PC-9 (cell line): ENCODE measurements around the gene PTPRG. TPM values are rescaled to one million over a fixed set of nuclear protein-coding genes. Genes with fewer than 3 reads are reported as not detected.

Experiments used
- BruUV-seq: library from RNA; stranded (reverse); fragments of 400-500 nt; replicated peaks from 2 replicates; lab custom pipeline; 2021; lab: Mats Ljungman, UMichigan
- CTCF ChIA-PET: fragments of 300-600 bp; sonication (Branson Sonifier 250); formaldehyde crosslinking; loops from one replicate; lab custom pipeline; 2022; ENCODE audit warnings: antibody characterized with exemption; lab: Charles Lee
- POLR2A ChIA-PET: fragments of 300-600 bp; sonication (Branson Sonifier 250); formaldehyde crosslinking; loops from one replicate; lab custom pipeline; 2022; ENCODE audit warnings: antibody characterized with exemption; ENCODE audit not compliant: unreplicated experiment; lab: Charles Lee
- DNase-seq, 2 experiments: peaks; one replicate each; pipeline versions ENCODE4 v3.0.0 to v3.0.0-alpha.2; 2015 to 2022; ENCODE audit warnings: mixed read lengths in 1 of 2
- H2AFZ ChIP-seq: fragments of 200-600 bp; sonication (generic); 2 replicates; pipeline ENCODE4 v1.8.1; 2017; ENCODE audit warnings: antibody characterized with exemption
- H3F3A ChIP-seq: fragments of 200-600 bp; sonication (generic); 2 replicates; pipeline ENCODE4 v1.8.1; 2017; ENCODE audit warnings: antibody characterized with exemption, mild to moderate bottlenecking, low read depth; ENCODE audit not compliant: insufficient read depth
- H3K27ac ChIP-seq: fragments of 200-600 bp; sonication (generic); 2 replicates; pipeline ENCODE4 v1.6.1; 2016; ENCODE audit warnings: mixed run types
- H3K27me3 ChIP-seq: fragments of 200-600 bp; sonication (generic); 2 replicates; pipeline ENCODE4 v1.6.1; 2016; ENCODE audit warnings: low read depth, mixed run types; ENCODE audit not compliant: insufficient read depth
- H3K36me3 ChIP-seq: fragments of 200-600 bp; sonication (generic); 2 replicates; pipeline ENCODE4 v1.6.1; 2016; ENCODE audit warnings: low read depth, mixed run types
- H3K4me1 ChIP-seq: fragments of 200-600 bp; sonication (generic); replicated peaks from 2 replicates; pipeline ENCODE4 v1.6.1; 2016; ENCODE audit warnings: mixed run types; ENCODE audit not compliant: insufficient read depth
- H3K4me2 ChIP-seq: fragments of 200-600 bp; sonication (generic); 2 replicates; pipeline ENCODE4 v1.6.1; 2017; ENCODE audit warnings: mixed run types
- H3K4me3 ChIP-seq: fragments of 200-600 bp; sonication (generic); 2 replicates; pipeline ENCODE4 v1.6.1; 2016; ENCODE audit warnings: mixed run types
- H3K79me2 ChIP-seq: fragments of 200-600 bp; sonication (generic); 2 replicates; pipeline ENCODE4 v1.6.1; 2017; ENCODE audit warnings: low read depth, mixed run types
- H3K9me2 ChIP-seq: fragments of 200-600 bp; sonication (generic); 2 replicates; pipeline ENCODE4 v1.8.1; 2017; ENCODE audit warnings: mild to moderate bottlenecking; ENCODE audit not compliant: insufficient read depth
- H3K9me3 ChIP-seq: fragments of 200-600 bp; sonication (generic); 2 replicates; pipeline ENCODE4 v1.8.1; 2016; ENCODE audit warnings: low read depth; ENCODE audit not compliant: insufficient read depth
- H4K20me1 ChIP-seq: fragments of 200-600 bp; sonication (generic); 2 replicates; pipeline ENCODE4 v1.8.1; 2017; ENCODE audit not compliant: insufficient read depth
- CTCF ChIP-seq: fragments of 200-600 bp; sonication (generic); conservative IDR thresholded peaks from 2 replicates; pipeline ENCODE4 v1.6.1; 2017; ENCODE audit warnings: mixed run types, antibody characterized with exemption, mild to moderate bottlenecking, moderate library complexity
- EZH2 ChIP-seq: fragments of 200-600 bp; sonication (generic); IDR thresholded peaks from 2 replicates; pipeline ENCODE4 v1.8.0; 2017; ENCODE audit warnings: antibody characterized with exemption, low read depth
- intact Hi-C: fragments of 100-400 bp; cut with micrococcal nuclease; formaldehyde crosslinking; loops from one replicate; pipeline ENCODE4 v1.10.0; 2022; ENCODE audit not compliant: unreplicated experiment
- total RNA-seq: library from RNA; stranded (reverse); gene quantifications from 2 replicates; pipeline ENCODE4 v1.2.3, GENCODE V29; 2021

Gene PTPRG
- total RNA-seq, 1 experiment from 2014 or later = 32.9 TPM

GRCh38 chr3:62281726-62282125, 720.4 kb downstream of the PTPRG start:
- intact Hi-C loops = no loop called here
- no peaks in the 10 kb centered on the region for H4K20me1 ChIP-seq
- no peaks in the 10 kb centered on the region for H3K4me1 ChIP-seq
- no peak for TF ChIP-seq CTCF
- no peak for TF ChIP-seq EZH2
- no peaks in the 10 kb centered on the region for H3K27me3 ChIP-seq
- no peak for DNase-seq
- no peaks in the 10 kb centered on the region for H3K9me2 ChIP-seq
- H3K4me3 ChIP-seq = no peak overlapping the region
- H3K4me2 ChIP-seq = no peak overlapping the region
- BruUV-seq = no TSS peak
- no peak overlapping the region for H2AFZ ChIP-seq
- ChIA-PET POLR2A (no interaction called here), CTCF (no interaction called here)
- H3K79me2 ChIP-seq = no peaks in the 10 kb centered on the region
- no peaks in the 10 kb centered on the region for H3K36me3 ChIP-seq
- H3K27ac ChIP-seq = no peak overlapping the region
- H3F3A ChIP-seq = no peaks in the 10 kb centered on the region
- H3K9me3 ChIP-seq = no peaks in the 10 kb centered on the region

- Histone ChIP-seq H3F3A (no peaks in the 10 kb centered on the region), H3K36me3 (no peaks in the 10 kb centered on the region), H3K4me2 (no peak overlapping the region), H3K4me3 (no peak overlapping the region), H4K20me1 (no peaks in the 10 kb centered on the region), H3K4me1 (no peaks in the 10 kb centered on the region), H3K9me2 (no peaks in the 10 kb centered on the region), H2AFZ (no peak overlapping the region), H3K27ac (no peak overlapping the region), H3K9me3 (no peaks in the 10 kb centered on the region), H3K79me2 (no peaks in the 10 kb centered on the region), H3K27me3 (no peaks in the 10 kb centered on the region)
- CTCF ChIA-PET = no interaction called here
- POLR2A ChIA-PET = no interaction called here
- BruUV-seq = no TSS peak
- no peak for DNase-seq
- no peak for TF ChIP-seq CTCF
- TF ChIP-seq EZH2 = no peak
- intact Hi-C loops = no loop called here
Measured at GRCh38 chr3:62284442-62284841, 723.1 kb downstream of the PTPRG start.

- CTCF ChIA-PET = no interaction called here
- no peaks in the 10 kb centered on the region for H3K9me3 ChIP-seq
- no peaks in the 10 kb centered on the region for H3K36me3 ChIP-seq
- no peaks in the 10 kb centered on the region for H3K9me2 ChIP-seq
- no peak overlapping the region for H3K4me2 ChIP-seq
- no peaks in the 10 kb centered on the region for H4K20me1 ChIP-seq
- no peaks in the 10 kb centered on the region for H3K79me2 ChIP-seq
- no peak overlapping the region for H3K4me3 ChIP-seq
- H2AFZ ChIP-seq = no peak overlapping the region
- intact Hi-C loops = no loop called here
- BruUV-seq = no TSS peak
- POLR2A ChIA-PET = no interaction called here
- H3K4me1 ChIP-seq = no peaks in the 10 kb centered on the region
- H3K27ac ChIP-seq = no peak overlapping the region
- no peaks in the 10 kb centered on the region for H3F3A ChIP-seq
- DNase-seq = no peak
- TF ChIP-seq CTCF (no peak), EZH2 (no peak)
- H3K27me3 ChIP-seq = no peaks in the 10 kb centered on the region
Measured at GRCh38 chr3:62287392-62287927, 726.1 kb downstream of the PTPRG start.
